Caki2 (cell line): Measurements from ENCODE around the gene TASOR2. TPM values are rescaled to one million over a fixed set of nuclear protein-coding genes. Genes with fewer than 3 reads are reported as not detected.

Source experiments
- DNase-seq: peaks from one replicate; pipeline ENCODE4 v3.0.0-alpha.2; 2015; ENCODE audit warnings: low read depth
- in situ Hi-C: cut with HindIII; loops from 2 replicates; pipeline ENCODE4 v1.10.0; 2016; ENCODE audit warnings: low sequenced_read_pairs, low pct_unique_long_range_greater_than_20kb, mixed read lengths
- total RNA-seq: library from RNA; depleted of rRNA; stranded (reverse); fragments of >200 nt; shearing (Covaris generic); gene quantifications from 2 replicates; pipeline ENCODE4 v1.2.3, GENCODE V29; 2014; ENCODE audit warnings: low replicate concordance; rRNA removed

The TASOR2 gene
- total RNA-seq, 1 experiment from 2014 or later, result 17.3 TPM

DNA sequence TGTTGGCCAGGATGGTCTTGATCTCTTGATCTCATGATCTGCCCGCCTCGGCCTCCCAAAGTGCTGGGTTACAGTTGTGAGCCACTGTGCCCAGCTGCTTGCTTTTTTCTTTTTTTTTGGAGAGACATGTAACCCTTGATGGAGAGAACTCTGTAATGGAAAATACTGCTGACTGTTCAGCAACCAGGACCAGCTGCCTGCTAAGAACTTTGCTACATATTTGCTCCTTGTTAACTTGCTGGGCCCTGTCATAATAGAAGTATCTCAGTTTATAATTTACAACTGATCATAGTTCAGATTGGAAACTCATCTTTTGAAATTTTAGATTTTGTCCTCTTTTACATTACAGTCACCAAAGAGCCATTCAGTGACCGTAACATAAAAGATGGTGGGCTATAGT, 34.9 kb downstream of the TASOR2 start:
- DNase-seq, result no peak
- in situ Hi-C loops, result no loop called here

DNA sequence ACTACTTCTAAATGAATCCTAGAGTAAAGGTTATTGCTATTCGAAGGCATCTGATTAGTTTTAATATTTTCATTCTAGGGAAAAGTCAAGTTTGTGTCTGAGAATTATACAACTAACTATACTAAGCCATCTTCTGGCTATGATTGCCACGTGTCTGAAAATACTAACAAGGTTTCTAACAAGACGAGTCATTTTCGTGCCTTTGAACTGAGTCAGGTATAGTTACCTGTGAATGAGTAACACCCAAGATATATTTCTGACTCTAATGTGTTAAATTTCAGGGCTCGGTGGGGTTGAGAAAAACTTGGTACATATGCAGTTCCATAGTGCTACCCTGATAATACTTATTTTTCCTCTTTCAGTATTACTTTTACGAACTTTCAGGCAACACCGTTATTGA, 35.5 kb downstream of the TASOR2 start:
- no peak for DNase-seq
- in situ Hi-C loops, result no loop called here

DNA sequence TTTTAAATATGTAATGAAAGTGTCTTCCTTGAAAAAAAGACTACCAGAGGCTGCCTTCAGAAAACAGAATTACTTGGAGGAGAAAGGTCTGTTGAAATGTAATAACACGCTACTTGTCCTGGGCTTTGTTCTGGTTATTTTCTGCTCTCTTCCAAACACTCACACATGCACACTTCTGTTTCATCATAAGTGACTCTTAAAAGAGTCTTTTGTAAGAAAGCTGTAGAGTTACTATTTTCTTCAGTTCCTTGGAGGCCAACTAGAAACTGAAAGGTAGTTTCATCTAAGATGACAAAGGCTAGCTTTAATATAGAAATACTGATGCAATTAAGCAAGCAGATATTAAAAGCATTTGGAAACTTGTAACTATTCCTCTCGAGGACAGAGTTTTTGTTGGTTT, 39.1 kb downstream of the TASOR2 start:
- in situ Hi-C loops, result no loop called here
- no peak for DNase-seq

DNA sequence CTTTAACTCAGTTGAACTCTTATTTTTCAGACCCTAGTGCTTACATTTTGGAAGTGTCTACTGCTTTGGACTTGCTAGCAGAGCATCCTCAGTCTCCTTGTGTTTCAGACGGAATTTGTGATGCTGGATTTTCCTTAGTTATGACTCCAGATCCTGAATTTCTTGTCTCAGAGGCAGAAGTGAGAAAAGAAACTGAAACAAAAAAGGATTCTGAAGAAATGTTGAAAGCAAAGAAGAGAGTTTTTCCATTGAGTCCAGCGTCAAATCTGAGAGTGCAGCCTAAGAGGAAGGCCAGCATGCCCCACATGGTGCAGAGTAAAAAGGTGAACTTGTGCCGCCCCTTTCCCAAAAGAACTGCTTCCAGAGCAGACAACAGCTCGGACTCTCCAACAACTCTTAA, 46.1 kb downstream of the TASOR2 start:
- in situ Hi-C loops, result no loop called here

DNA sequence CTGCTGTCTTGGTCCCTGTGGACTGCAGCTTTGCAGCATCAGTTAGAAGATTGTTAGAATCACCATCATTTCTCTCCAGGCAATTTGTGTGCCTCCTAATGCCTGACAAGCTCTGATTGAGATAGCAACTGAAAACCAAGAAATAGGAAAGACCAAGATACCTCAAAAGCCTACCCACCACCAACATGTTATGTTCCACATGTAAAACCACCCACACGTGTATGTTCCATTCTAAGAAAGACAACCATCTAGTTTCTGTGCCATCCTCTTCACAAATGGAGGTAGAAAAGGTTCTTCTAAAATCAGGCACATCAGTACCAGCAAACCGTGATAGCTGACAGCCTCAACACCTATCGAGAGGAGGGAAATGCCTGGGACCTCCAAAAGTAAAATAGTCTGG, 46.9 kb downstream of the TASOR2 start:
- in situ Hi-C loops, result no loop called here
- DNase-seq, result no peak

More for the DNA sequence above, 46.1 kb downstream of the TASOR2 start:
- no peak for DNase-seq

DNA sequence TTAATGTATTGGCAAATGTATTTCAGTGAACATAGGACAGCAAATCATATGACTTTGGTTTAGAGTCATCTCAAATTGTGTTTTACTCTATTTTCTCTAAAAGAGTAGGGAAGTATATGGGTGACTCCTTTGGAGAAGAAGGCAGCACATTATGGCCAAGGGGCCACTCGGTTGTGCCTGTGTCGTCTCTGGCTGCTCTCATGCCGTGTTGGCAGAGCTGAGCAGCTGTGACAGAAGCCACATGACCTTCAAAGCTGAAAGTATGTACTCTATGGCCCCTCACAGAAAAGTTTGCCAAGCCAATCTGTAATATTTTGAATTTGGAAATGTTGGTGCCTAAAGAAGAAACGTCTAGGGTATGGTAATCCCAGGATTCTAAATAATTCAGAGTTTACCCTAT, 47.5 kb downstream of the TASOR2 start:
- in situ Hi-C loops, result no loop called here

More for the DNA sequence above, 47.5 kb downstream of the TASOR2 start:
- DNase-seq, result no peak

Other genes with a start within 250 kb of the TASOR2 start
- gene CALML5, start 185.3 kb upstream of the TASOR2 start, total RNA-seq, result not detected in 2 replicates
- gene CALML3, start 159.9 kb upstream of the TASOR2 start, total RNA-seq, result not detected in 2 replicates
- 21.4 and 28.8 TPM in 2 replicates for gene ASB13, start 18.2 kb upstream of the TASOR2 start, total RNA-seq
- gene GDI2, start 128.6 kb downstream of the TASOR2 start, total RNA-seq, result 380 and 392 TPM in 2 replicates
- gene ANKRD16, start 205.1 kb downstream of the TASOR2 start, total RNA-seq, result 10.4 and 10.5 TPM in 2 replicates
- gene FBH1, start 205.4 kb downstream of the TASOR2 start, total RNA-seq, result 57.7 and 85.1 TPM in 2 replicates